Measurements from ENCODE around the gene RNF39. TPM values are rescaled to one million over a fixed set of nuclear protein-coding genes. Genes with fewer than 3 reads are reported as not detected.
A peak's percentile ranks its signal among the peaks of the same experiment; 100 is the strongest.
"Not testable (repeated sequence)": the region's sequence is repeated elsewhere in the genome, so short reads cannot be mapped to it uniquely, and the experiment has no call there.

RNF39 gene, protein sequence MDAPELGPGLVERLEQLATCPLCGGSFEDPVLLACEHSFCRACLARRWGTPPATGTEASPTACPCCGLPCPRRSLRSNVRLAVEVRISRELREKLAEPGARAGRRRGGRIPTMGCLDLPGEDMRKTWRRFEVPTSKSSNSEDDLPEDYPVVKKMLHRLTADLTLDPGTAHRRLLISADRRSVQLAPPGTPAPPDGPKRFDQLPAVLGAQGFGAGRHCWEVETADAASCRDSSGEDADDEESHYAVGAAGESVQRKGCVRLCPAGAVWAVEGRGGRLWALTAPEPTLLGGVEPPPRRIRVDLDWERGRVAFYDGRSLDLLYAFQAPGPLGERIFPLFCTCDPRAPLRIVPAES
- not detected for total RNA-seq
- long read RNA-seq, result 0 reads

DNA sequence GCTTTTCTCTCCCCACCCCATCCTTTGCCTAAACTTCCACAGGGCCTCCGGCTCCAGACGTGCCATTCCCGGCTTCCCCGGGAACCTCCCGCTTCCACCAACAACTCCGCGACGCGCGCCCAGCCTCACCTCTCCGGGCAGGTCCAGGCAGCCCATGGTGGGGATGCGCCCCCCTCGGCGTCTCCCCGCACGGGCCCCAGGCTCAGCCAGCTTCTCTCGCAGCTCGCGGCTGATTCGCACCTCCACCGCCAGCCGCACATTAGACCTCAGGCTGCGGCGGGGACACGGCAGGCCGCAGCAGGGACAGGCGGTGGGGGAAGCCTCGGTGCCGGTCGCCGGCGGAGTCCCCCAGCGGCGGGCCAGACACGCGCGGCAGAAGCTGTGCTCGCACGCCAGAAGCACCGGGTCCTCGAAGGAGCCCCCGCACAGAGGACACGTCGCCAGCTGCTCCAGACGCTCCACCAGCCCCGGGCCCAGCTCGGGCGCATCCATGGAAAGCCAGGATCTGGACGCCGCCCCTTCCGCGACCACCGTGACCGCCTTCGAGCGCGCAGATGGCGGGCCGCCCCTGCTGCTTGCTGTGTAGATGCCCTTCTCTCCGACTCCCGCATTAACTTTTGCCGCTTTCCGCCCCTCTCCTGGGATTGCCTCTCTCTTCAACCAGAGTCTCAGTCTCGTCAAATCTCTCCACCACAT lies at the start of gene RNF39:
Gene RNF39, minus strand, starts transcription at position 676 of the 696 bp plus-strand sequence. Its CDS starts 184 bp downstream, at position 492.
- peak in 1 of 2 donors; percentile 11 for ATAC-seq
- intact Hi-C loops (cut with DNase I), result no loop called here
- no peak for DNase-seq

DNA sequence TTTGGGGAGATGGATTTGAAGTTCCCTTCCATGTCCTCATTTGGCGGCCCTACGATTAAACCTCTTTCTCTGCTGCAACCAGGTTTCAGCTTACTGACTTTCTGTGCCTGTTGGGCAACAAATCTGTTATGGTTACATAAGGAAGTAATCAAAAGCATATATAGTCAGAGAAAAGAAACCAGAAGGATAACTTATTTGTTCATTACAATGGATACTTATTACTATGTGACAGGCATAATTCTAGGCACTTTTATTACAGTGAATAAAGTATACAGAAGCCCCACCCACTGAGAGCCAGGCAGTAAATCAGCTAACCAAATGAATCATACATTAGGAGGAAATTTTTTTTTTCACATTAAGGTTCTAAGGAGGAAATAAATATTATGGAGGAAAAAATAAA lies 46.9 kb upstream of the RNF39 start:
- intact Hi-C loops (cut with DNase I), result no loop called here

DNA sequence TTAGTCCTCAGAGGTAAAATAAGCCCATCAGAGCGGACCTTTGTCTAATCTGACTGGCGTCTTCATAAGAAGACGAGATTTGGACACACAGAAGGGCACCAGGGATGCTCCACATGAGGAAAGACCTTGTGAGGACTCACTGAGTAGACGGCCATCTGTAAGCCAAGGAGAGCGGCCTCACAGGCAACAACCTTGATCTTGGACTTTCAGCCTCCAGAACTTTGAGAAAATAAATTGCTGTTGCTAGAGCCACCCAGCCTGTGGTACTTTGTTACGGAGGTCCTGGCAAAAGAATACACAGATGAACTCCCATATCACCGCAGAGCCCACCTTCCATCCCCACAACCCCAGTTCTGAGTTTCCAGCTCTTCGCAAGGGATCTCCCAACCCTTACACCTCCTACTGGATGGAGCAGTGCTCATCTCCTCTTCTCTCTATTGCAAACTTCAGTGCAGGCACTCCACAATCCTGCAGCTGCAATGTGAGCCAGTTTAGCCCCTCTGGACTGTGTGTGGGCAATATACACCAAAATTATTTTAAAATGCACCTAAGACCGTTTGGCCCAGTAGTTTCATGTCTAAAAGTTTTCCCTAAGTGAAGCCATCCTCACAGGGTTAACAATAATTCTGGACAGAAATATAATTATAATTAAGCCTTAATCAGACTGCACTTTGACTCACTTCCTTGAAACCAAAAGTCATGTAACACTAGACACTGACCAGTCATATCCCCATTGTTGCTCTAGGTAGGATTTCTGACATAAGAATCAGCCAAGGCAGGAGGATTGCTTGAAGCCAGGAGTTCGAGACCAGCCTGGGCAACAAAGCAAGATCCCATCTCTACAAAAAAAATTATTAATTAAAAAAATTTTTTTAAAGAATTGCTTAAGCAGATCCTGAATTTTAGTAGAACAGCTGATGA lies 46.1 kb upstream of the RNF39 start:
- DNase-seq, result no peak
- intact Hi-C loops (cut with DNase I), result no loop called here
- ATAC-seq, result no peak

More for the DNA sequence above, 46.9 kb upstream of the RNF39 start:
- DNase-seq (no peak), ATAC-seq (no peak)

DNA sequence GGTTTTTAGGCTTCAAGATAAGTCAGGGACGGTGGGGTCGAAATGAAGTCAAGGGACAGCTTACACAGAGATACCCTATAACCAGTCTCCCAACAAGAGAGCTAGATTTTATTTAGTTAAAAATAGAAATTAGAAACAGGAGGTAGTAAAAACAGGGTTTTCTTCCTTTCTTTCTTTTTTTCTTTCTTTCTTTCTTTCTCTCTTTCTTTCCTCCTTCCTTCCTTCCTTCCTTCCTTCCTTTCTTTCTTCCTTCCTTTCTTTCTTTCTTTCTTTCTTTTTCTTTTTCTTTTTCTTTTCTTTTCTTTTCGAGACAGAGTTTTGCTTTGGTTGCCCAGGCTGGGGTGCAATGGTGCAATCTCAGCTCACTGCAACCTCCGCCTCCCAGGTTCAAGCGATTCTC lies 43.1 kb upstream of the RNF39 start:
- intact Hi-C loops (cut with DNase I), result loop anchor here in 1 of 2 donors (10.0 kb wide), 1 partner anchor 56 kb away; no protein-coding TSS in a partner anchor
- not testable (repeated sequence) for ATAC-seq, DNase-seq

DNA sequence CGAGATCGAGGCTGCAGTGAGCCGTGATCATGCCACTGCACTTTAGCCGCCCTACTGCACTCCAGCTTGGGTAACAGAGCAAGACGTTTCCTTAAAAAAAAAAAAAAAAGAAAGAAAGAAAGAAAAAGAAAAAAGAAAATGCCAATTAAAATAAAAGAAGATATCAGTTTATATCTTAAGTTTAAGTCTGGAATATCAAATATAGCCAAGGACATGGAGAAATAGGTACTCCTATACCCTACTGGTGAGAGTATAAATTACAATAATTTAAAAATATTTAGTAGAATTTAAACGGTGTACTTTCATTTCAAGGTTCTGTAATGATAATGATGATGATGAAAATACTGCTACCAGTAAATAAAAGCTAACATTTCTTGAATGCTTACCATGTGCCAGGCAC lies 41.2 kb upstream of the RNF39 start:
- intact Hi-C loops (cut with DNase I), result loop anchor here in 1 of 2 donors (10.0 kb wide), 1 partner anchor 58 kb away; no protein-coding TSS in a partner anchor
- DNase-seq, result no peak
- ATAC-seq, result no peak

DNA sequence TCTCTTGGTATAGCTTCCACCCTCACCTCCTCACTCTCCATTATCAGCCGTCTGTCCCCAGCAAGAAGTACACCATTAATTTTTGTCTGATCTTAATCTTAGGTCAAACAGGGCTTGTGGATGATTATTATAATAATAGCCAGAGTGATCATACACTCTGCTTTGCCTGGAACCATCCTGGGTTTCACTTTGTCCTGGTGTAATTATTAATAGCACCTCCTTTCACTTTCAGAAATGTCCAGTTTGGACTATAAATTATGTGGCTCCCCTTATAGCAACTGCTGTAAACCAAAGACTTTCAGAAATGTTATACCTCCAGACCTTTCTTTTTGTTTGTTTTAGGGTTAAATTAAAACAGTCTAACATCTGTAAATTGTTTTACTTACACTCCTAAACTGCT lies 38.3 kb upstream of the RNF39 start:
- DNase-seq (no peak), ATAC-seq (no peak)
- intact Hi-C loops (cut with DNase I), result loop anchor here in 1 of 2 donors (10.0 kb wide), 1 partner anchor 61 kb away; no protein-coding TSS in a partner anchor

DNA sequence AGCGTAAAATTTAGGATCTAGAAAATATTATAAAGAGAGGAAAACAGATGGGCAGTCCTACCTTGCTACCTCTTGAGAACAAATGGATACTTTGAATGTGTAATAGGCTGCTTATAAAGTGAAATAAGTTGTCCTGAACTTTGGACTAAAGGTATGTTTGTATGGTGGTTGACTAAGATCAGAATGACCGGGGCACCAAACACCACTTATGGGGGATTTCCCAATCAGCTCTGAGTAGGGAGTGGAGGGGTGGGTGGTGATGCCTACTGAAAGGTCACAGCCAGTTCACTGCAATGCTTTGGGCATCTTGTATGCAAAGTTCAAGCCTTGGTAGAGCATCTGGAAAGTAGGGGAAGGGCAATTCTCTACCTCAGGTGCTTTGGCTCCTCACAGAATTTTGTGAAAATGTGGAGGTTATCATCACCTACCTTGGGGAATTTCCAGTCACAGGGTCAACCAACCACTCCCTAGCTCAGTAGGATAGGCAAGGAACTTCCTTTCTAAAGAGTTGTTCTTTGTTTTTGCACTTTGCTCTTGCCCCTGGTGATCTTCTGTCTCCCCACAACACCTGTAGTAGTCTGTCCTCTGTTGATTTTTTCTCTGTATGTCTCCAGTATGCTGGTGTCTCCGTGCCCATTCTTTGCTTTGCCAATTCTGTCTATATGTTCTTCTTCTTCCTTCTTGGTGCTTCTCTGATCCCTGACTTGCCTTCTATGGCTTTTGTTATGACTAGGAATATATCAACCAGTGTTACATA lies 37.6 kb upstream of the RNF39 start, which contains the start of gene TRIM31:
Gene TRIM31, minus strand, starts transcription at position 88 of the 757 bp plus-strand sequence. CDS start 285 bp downstream, outside the sequence.
- intact Hi-C loops (cut with DNase I), result loop anchor here in 1 of 2 donors (10.0 kb wide), 1 partner anchor 62 kb away; no protein-coding TSS in a partner anchor

DNA sequence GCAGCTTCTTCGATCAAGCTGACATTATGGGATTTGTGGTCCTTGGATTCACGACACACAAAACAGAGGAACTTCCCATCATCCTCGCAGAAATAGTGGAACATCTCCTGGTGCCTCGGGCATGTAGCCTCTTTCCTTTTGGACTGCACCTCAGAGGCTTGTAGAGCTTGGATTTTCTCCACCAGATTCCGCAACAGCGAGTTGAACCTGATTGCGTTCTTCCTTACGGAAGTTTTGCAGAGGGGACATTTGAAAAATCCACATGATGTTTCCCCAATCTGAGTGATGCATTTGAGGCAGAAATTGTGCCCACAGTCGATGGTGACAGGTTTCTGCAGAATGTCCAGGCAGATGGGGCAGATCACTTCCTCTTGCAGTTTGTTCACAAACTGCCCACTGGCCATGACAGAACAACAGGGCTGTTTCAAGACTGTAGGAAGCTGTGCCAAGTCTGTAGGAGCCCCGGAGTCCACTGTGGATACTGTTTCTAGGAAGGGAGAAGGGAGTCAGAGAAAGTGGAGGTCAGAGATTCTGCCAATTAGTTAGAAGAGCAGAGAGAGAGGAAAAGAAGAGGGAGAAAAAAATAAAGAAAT lies 36.9 kb upstream of the RNF39 start:
- intact Hi-C loops (cut with DNase I), result loop anchor here in 1 of 2 donors (10.0 kb wide), 1 partner anchor 62 kb away; no protein-coding TSS in a partner anchor
- DNase-seq (no peak), ATAC-seq (no peak)

More for the DNA sequence above, 37.6 kb upstream of the RNF39 start, which contains the start of gene TRIM31:
- ATAC-seq (no peak), DNase-seq (no peak)

DNA sequence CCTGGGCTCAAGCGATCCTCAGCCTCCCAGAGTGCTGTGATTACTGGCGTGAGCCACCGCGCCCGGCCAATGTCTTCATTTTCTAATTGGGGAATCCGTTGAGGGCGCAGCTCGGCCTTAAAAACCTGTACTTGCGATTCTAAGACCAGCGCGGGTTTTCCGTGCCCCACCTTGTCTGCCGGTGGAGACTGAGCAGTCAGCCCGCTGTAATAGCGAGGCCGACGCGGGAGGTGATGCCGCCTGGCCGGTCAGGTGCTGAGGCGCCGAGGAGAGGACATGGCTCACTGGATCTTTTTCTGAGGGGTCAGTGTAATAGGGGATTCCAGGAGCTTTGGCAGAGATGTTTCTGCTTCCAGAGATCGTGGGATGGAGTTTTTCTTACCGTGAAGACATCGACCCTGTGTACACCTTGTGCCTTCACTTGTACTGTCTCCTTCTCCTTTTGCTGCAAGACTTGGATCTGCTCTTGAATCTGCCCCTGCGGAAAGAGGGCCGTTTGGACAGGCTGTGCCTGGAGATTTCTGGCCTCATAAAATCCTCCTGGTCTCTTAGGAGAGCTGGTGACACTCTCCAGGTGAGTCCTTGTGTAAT lies 35.8 kb upstream of the RNF39 start:
- no peak for DNase-seq
- intact Hi-C loops (cut with DNase I), result loop anchor here in 1 of 2 donors (10.0 kb wide), 1 partner anchor 63 kb away; no protein-coding TSS in a partner anchor
- ATAC-seq, result no peak

DNA sequence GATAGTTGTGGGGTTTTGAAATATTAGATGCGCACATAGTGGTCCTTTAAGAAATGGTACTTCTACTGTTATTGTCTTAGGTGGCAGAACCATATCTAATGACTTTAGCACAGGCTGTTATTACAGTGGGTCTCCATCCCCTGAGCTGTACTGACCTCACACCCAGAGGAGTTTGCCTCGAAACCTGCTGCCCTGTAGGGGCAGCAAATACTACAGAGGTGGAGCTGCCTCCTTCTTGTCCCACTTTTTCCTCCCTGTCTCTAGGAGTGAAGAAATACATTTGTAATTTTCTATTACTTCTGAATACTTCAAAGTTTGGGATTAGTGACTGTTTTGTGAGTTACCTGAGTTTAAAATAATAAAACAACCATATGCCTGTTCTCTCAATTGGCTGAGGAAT lies 29.1 kb upstream of the RNF39 start:
- intact Hi-C loops (cut with DNase I), result no loop called here
- ATAC-seq, result no peak
- DNase-seq, result no peak

DNA sequence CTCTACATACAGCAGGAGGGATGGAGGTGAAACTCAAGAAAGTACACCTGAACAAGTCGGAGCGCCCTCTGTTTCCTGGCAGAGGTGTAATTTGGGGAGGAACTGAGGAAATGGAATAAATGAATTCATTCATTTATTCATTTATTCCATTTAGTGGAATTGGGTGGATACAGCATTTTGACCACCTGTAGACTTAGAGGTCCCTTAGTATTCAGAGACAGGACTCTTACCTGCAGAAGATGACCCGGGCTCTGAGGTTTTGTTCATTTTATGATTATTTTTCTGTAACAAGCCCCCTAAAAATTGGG lies 28.3 kb upstream of the RNF39 start:
- no peak for ATAC-seq
- intact Hi-C loops (cut with DNase I), result loop anchor here in 1 of 2 donors (1.0 kb wide), 1 partner anchor 27 kb away; no protein-coding TSS in a partner anchor
- no peak for DNase-seq

DNA sequence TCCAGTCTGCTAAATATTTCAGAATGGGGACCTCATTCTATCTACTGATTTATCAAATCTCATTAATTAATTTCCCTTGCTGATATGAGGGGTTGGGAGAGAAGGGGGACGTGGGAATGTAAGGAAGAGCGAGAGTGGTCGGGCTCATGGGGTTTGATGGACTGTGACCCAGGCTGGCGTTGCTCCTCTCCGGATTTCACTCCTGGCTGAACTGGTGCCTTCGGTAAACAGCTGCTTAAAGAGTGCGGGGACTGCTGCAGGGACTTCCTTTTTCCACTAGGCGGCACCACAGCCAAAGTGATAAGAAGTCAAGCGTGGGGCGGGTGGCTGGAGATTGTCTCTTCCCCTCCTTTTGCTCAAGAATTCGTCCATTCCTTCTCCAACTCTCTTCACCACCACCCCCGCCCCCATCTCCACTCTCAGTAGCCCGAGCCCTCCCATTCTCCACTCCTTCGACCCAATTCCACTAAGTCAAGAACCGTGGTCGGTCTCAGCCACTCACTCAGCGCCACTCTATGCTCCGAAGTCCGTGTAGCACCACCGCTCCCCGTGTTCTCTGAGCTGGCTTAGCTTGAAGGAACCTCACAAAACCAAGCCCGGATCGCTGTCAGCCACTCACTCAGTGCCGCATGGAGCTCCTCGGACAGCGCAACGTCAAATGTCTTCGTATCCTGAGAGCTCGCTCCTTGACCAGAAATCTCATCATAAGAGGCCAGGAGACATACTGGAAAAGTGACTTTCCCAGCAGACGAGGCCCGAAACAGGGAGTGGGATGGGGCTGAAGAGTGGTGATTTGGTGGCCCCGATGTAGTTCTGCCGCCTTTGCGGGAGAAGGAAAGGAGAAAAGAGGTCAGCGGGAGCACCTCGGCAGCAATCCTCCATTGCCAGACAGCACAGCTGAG lies 27.7 kb upstream of the RNF39 start:
- ATAC-seq (peak; percentile 81 to 83), DNase-seq (peak; percentile 85)
- intact Hi-C loops (cut with DNase I), result loop anchor here in 1 of 2 donors (1.0 kb wide), 1 partner anchor 28 kb away; no protein-coding TSS in a partner anchor

DNA sequence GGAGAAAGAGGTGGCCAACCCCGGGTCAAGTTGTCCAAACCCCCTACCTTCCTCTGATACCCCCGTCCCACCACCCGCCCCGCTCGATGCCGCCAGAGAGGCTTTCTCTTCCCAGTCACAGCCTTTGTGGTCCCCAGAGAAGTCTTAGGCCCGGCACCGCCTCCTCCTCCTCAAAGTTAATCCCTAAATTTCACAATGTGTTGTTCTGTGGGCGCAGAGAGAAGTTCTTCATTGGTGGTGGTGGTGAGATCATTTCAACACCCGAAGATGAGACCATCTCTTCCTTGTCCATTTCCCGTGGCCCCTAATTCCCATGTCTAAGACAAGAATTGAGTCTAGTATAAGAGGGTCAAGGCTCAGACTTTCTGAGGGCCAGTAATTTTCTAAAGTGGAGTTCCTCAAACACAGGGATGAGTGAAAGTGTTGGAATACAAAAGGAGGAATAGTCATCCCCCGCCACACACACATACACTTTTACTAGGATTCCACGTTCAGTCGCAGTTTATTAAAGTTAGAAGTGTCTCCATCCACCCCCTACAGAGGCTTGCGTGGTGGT lies 26.9 kb upstream of the RNF39 start:
- intact Hi-C loops (cut with DNase I), result no loop called here
- DNase-seq (no peak), ATAC-seq (peak; percentile 4 to 9)

DNA sequence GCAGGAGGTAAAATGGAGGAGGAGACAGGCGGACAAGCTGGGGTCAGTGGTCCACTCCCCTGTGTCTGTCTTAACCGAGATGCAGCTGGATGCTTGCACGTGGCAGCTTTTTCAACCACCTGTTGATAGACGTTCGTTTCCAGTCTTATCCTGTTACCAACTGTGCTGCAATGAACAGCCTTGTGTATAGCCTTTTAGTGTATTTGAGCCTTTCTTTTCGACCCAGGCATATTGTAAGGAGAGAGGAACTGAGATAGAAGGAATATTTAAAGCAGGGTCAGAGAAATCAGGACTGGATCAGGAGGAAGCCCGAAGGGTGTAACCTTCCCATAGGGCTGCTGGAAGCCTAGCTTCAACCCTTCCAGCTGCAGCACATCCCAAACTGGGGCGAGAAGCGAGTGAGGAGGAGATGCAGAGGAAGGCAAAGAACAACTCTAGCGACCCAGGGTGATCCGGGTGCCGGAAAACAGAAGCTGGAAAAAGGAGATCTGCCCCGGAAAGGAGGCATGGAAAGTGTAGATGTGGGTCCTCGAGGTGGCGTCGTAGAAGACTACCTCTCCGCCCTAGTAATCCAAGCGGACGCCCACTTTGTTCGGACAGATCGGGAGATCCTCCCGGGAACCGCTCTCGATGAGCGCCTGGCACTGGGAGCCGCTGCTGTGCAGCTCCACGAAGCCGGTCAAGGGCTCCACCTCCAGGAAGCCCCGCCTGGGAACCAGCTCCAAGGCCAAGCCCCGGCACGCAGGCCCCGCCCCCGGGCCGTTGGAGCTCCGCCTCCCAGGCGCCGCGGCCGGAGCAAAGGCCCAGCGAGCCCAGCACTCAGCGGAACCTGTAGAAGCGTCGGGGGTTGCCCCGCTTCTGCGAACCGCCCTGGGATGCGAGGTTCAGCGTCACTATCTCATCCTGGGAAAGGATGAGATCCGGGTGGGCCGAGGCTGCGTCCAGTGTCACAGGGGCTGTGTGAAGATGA lies 26.2 kb upstream of the RNF39 start:
- intact Hi-C loops (cut with DNase I), result no loop called here
- peak; percentile 95 for DNase-seq
- ATAC-seq, result peak; percentile 95 to 97

Measured in left cardiac atrium (tissue), 4 donors.